ENCODE data around the gene EFCAB6.

Gene EFCAB6

DNA sequence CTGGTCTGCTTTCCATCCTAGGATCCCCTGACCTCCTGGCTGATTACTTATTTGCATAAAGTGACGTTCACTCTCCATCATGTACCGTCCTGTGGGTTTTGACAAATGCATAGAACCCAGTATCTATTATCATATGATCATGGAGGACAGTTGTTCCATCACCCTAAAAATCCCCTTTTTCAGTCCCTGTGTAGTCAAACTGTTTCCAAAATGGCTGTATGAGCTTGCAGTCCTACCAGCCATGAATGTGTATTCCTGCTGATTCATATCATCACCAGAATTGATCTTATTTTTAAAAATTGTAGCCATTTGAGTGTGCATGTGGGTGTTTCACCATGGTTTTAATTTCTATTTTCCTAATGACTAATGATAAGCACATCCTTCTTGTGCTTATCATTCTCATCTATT is 291.5 kb downstream of the EFCAB6 start:
- no peak for DNase-seq

DNA sequence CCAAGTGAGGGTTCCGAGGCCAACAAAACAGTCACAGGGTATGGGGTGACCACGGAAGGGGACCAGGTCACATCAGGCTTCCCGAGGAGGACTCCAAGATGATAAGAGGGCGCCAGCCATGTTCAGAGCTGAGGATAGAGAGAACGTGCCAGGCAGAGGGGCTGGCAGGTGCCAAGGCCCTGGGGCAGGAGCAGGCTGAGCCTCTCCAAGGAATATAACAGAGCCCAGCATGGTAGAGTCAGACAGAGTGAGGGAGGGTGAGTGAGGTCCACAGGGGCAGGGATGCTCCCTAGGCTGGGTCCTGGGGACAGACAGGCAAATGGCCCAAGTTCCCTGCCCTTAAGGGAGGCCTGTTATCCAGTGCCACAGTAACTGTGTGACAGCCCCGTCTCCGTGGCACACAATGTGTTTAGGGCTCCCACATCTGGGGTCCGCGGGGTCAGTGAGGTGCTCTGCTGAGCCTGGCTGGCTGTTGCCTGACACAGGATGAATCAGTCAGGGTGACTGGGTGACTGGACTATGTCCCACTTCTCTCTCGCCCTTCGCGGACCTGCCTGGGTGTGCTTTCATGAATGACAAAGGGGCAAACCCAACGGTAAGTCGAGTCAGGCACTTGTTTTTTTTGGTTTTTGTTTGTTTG is 295.0 kb downstream of the EFCAB6 start:
- no peak for DNase-seq

DNA sequence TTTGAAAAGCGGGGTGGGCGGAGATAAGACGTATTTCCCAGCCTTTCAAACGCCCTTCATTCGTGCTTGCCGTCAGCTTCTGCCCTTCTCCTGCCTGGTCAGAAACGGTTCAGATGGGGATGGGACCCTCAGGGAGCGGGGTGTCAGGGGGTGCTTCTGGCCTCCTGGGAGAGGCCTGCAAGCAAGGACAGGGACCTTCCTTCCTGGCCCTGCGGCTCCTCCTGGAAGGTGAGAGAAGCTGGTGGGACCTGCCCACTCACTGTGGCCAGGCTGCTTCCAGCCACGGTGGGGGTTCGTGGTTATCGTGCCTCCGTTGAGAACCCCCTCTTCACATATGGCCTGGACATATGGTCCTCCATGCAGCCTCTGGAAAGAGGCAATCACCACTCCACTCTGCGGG is 295.7 kb downstream of the EFCAB6 start:
- no peak for DNase-seq

DNA sequence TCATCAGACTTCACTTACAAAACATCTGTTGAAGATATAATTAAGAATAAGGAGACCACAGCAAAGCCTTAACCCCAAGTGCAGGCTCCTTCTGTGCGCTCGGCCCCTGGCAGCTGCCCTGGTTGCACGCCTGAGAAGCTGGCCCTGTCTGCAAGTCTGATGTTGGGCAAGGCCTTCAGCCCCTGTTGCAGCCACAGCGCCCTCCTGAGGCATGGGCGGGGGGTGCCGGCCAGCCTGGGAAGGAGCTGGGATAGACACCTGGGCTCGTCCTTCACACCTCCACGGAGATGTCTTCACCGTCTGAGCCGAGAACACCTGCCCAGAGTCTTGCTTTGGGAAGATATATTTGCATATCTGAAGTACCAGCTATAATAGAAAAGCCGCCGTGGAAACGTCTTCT is 296.2 kb downstream of the EFCAB6 start:
- DNase-seq, result no peak

DNA sequence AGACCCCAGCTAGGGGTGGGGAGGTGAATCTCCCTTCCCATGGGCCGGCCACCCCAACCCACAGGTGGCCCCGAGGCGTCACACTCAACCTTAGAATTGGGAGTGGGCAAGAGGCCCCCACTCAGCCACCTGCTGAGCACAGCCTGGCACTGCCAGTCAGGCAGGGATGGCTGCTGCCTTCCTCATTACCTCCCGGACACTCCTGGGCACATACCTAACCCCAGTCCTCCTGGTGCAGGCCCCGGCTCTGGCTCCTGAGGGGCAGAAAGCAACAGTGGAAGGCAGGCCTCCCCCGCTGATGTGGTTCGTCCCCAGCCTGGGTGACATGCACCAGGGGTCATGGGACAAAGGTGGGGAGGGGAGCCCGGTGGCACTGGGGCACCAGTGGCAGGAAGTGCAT is 296.7 kb downstream of the EFCAB6 start:
- DNase-seq, result no peak

DNA sequence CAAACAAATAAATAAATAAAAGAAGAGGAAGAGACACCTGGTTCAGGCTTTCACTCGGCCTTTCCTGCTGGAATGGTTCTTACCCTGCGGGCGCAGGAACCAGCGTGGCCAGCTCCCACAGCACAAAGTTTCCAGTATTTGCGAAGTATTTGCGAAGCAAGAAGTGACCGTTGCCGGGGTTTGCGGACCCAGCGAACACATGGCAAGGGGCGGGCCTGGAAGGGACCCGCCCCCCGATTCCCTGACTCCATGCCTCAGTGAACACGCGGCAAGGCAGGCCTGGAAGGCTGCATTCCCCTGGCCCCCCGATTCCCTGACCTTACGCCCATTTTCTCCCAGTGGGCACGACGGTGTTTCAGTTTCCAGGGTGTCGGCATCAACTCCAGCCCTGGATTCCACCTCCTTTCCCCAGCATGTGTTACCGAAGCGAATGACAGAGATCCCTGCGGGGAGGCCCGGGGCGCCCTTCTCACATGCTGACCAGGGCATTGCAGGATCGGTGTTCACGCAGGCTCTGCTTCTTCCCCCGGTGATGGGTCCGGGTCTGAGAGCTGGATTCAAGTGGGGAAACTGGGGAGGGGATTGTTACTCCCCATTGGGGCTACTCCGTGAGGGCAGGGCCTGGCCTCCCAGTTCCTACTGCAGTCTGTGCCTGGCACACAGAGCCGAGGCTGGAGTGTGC is 297.5 kb downstream of the EFCAB6 start:
- no peak for DNase-seq

DNA sequence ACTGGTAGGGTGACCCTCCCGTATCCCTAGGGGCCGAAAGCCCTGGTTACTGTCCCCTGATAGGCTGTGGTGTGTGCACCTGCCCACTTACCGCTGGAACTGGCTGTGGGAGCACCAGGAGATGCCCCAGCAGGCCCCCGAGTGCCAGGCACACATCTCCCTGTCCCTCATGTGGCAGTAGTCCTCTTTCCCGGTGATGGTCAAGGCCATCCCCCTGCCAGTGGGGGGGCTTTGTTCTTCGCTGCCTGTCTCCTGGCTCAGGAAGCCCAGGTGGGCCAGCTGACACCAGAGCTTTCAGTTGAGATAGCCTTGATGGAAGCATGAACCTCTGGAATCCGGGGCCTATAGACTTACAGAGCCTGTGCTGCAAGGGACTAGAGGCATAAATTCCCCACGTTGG is 299.8 kb downstream of the EFCAB6 start:
- no peak for DNase-seq

DNA sequence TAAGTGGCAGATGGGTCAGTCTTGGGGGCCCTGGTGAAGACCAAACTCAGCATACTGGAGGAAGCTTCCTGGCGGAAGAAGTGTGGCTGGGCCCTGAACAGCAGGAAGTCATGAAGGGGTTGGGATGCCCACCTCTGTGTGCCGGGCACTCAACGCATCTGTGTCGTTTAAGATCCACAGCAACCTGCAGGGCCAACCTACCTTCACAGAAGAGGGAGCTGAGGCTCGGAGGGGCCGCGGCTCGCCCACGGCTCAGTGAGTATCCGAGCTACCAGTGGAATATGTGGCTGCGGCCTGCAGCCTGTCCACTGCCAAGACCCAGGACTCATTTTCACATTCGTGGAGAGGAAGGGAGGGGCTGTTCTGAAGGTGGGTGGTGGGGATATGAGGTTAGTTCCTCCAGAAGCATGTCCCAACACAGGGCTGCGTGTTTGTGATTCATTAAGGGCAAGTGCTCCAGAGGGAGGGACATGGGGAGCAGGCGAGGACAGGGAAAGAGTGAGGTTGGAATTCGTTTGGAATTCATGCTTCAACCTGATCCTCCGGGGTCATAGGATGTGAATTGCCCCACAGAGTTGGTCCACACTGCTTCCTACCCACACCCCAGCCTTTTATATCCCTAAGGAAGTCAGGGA is 300.7 kb downstream of the EFCAB6 start:
- DNase-seq, result no peak

DNA sequence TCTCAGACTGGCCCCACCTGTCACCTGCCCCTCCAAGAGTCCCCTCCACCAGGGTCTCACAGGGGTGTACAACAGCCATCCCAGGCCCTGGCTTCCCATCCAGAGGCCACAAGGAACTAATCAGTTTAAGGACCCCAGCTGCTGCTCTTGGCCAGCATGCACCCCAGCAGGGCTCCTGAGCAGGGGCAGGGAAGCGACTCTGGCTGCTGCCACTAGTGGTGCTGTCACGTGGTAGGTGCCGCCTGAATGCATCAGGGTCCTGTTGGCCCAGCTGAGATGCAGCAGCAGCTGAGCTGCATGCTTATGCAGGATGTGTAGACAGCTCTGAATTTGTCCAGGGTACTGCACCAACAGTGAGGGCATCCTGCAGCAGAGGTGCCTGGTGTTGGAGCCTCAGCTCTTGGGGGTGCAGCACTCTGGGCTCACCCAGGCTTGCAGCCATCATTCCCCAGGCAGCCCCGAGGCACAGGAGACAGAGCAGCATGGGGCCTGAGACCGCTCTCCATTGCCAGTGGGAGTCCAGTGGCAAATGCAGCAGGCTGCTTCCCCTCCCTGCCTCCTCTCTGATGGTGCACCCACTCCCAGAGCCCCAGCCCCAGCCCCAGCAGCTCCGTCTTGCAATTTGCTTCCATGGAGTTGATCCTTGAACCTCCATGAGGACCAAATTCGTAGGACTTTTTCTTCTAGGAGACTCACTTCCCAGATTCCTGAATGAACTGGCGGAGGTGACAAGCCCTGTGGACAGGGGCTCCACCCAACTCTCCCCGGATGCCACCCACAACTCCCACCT is 301.6 kb downstream of the EFCAB6 start:
- no peak for DNase-seq

DNA sequence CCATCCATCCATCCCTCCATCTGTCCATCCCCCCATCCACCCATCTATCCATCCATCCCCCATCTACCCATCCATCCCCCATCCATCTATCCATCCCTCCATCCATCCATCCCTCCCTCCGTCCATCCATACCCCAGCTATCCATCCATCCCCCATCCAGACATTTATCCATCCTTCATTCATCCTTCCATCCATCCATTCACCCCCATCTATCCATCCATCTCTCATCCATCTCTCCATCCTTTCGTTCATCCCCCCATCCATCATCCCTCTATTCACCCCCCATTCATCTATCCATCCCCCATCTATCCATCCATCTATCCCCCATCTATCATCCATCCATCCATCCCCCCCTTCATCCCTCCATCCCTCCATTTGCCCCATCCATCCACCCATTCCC is 302.8 kb downstream of the EFCAB6 start:
- no peak for DNase-seq

DNA sequence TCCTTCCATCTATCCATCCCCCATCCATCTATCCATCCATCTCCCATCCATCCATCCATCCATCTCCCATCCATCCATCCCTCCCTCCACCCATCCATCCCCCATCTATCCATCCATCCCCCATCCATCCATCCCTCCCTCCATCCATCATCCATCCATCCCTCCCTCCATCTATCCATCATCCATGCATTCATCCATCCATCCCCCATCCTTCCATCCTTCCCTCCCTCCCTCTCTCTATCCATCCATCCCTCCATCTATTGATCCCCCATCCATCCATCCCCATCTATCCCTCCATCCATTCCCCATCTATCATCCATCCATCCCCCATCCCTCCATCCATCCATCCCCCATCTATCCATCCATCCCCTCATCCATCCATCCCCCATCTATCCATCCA is 303.6 kb downstream of the EFCAB6 start:
- DNase-seq, result no peak

DNA sequence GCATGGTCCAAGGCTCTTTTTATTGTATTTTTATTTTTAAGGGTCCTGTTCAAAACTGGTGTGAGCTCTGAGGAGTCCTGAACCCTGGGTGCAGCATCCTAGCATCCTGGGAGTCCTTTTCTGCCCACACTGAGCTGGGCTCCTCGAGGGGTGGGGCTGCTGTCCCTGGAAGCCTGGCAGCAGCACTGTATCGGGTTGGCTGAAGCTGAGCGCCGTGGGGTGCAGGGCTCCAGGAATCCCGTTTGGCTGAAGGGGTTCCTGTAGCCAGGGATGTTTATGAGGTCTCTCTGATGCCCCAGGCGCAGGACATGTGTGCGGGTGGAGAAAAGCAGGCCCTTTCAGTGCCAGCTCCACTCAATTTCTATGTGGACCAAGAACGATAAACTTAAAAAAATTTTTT is 304.9 kb downstream of the EFCAB6 start:
- no peak for DNase-seq

DNA sequence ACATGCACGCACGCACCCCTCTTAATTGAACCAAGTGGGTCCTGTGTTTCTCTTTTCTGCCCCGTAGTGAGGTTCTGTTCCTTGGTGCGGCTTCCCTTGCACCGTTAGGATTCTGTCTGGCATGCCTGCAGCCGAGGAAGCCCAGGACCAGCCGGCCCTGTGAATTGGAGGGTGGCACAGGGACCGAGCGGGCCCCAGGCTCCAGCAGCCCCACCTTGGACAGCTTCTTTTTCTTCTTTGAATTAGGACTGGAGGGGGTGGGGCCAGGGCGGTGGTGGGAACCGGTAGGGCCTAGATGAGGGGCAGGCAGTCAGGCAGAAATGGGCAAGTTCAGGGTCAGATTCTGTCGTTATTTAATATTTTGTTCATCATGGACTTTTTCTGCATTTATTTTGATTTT is 305.6 kb downstream of the EFCAB6 start:
- DNase-seq, result no peak

DNA sequence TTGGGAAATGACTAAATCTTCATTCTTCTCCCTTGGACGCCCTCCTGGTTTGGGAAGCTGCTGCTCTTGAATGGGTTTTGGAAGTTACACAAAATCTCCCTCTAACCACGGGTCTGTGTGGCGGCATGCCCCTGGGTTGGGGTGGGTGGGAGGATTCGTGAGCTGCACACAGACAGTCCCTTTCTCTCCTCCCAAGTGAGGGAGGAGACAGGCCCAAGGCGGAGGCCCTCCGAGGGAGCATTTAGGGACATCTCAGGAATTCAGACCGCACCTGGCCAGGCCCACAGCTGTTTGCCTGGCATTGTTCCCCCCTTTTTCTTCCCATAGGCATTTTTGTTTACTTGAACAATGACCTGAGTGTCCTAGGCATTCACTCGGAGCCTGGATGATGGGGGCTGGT is 306.2 kb downstream of the EFCAB6 start:
- DNase-seq, result no peak

DNA sequence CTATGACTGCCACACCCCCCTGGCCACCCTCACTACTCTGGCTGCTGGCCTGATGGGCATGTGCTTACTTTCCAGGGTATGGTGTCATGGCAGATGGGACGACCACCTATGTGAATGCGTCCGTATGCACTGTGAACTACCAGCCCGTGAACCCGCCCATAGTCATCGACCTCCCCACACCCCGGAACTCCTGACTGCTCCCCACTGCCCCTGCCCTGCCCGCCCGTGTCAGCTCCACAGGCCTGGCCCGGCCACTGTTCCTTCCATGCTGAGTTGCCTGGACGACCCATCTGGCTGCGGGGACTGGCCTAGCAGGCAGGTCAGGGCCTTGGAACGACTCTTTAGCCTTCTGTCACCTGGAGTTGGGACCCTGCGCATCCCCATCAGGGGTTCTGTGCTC is 306.7 kb downstream of the EFCAB6 start:
- DNase-seq, result no peak

DNA sequence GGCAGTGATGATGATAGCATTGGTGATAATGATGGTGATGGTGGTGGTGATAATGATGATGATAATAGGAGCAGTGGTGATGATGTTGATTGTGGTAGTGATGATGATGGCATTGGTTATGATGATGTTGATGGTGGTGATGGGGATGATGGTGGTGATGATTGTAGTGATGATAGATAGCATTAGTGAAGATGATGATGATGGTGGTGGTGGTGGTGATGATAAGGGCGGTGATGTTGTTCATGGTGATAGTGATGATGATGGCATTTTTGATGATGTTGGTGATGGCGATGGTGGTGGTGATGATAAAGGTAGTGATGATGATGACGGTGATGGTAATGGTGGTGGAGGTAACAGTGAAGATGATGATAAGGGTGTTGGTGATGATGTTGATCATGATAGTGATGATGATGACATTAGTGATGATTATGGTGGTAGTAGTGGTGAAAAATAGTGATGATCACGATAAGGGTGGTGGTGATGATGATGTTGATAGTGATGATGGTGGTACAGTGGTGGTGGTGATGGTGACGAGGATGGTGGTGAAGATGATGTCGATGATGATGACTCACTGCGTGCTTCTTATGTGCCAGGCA is 307.3 kb downstream of the EFCAB6 start:
- no peak for DNase-seq

DNA sequence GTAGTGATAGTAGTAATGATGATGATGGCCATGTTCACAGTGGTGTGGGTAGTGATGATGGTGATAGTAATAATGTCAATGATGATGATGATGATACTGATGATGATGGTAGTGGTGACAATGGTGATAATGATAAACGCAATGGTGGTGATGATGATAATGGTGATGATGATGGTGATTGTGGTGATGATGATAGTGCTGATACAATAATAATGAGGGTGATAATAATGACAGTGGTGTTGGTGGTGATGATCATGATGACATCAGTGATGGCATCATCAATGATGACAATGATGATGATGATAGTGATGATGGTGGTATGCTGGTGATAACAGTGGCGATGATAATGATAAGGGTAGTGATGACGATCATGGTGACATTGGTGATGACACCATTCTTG is 308.0 kb downstream of the EFCAB6 start:
- no peak for DNase-seq

DNA sequence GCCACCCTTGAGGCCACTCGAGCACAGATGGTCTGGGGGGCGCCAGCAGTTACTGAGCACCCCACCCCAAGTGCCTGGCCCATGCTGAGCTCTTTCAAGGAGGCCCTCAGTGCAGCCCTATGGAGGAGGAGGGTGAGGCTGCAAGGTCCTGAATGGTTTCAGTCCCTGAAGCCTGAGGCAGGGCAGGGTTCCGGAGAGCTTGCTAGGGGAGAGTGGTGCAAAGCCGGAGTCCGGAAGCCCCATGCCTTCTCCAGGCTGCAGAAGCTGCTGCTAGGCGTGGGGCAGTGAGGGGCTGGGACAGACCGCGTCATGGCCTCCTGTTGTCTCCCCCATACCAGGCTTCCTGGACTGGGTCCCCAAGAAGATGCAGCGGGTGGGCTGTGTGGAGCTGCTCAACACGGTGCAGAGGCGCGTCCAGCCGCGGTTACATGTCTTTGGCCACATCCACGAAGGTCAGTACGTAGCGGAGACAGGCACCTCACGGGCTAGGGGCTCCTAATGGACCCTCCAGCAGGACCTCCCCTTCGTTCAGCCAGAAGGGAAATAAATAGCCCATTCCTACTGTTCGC is 309.7 kb downstream of the EFCAB6 start:
- no peak for DNase-seq

DNA sequence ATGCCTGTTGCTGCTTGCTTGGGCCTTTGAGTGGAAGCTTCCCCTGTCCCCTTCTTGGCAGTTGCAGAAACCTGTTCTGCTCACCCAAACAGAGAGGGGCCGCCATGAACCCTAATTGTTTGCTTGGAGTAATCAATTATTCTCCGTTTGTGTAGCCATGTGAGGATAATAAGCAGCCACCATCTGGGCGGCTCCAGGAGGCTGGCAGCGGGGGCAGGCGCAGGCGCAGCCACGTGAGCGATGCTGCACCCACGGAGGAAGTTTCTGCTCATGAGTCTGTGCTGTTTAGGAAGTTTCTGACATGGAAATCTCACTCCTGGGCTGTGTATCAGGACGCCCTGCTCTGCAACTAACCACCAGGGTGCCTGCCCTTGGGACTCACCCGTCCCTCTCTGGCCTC is 310.2 kb downstream of the EFCAB6 start:
- no peak for DNase-seq

DNA sequence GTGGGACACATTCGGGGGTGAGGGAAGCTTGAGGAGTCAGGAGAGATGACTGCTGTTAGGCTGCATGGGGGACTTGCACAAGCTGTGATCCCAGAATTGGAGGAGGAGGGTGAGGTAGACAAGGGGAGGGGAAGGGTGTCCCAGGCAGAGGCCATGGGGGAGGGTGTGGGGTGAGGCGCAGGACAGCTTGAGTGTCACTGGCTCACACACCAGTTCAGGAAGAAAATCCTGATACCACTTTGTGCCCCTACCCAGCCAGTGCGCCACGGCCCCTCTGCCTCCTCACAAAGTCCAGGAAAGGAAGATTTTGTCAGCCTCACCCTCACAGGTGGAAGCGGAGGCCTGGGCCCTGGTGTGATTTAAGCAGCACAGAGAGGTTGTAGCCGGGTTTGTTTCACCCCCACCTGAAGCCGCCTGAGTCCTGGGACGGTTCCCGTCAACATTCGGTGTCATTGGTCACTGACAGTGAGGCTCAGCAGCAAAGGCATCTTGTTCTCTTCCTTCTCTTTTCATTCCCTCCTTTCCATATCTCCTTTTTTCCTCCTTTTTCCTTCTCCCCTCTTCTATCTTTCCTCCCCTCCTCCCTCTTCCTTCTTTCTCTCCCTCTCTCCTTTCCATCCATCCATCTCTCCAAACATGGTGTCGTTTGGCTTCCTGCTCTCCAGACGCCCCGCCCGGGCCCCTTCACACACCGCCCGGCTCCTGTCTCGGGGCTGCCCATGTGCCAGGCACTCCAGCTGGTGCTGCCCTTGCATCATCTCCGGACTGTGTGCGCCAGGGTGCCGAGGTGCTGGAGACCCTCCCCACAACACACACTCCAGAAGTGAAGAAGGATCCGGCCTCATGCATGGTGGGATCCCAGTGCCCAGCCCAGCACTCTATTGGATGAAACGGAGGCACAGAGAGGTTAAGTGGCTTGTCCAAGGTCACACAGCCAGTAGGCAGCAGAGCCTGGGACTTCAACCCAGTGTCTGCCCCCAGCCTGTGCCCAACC is 311.0 kb downstream of the EFCAB6 start:
- DNase-seq, result no peak

DNA sequence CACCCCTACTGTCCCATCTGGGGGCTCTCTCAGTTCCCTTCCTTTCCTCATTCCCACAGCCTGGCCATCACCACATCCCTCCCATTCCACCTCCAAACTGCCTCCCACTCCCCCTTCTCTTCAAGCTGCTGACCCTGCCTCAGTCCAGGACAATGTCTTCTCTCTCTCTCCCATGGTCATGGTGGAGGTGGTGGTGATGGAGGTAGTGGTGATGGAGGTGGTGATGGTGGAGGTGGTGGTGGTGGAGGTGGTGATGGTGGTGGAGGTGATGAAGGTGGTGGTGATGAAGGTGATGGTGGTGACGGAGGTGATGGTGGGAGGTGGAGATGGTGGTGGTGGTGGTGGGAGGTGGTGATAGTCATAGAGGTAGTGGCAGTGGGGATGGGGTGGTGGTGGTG is 313.2 kb downstream of the EFCAB6 start:
- no peak for DNase-seq

Data from DMS79 (cell line).